ENCODE measurements around the gene SLC9A5. TPM values are rescaled to one million over a fixed set of nuclear protein-coding genes. Genes with fewer than 3 reads are reported as not detected.

SLC9A5 gene
- total and polyA plus RNA-seq, 9 of the 15 experiments (the other 6 are each of a cell fraction or from before 2014, with no cell fraction given), result 0.06 to 3.1 (median 1.2) TPM

- TF ChIP-seq GTF2E2 (tag; IDR thresholded peaks at IDR 0.05), result peak; percentile 78; the same call in 1 of the 2 replicates
- no peak for TF ChIP-seq ZNF584 (CRISPR knock-in tag; IDR thresholded peaks at IDR 0.05; ENCODE audit: low read depth)
- peak; percentile 66 for TF ChIP-seq TBP (optimal IDR thresholded peaks at IDR 0.05; ENCODE audit: low read depth, low read length)
- 0 out of 2 replicates have a peak, but pooled peaks have one; percentile 62 for TF ChIP-seq ADNP (tag; IDR thresholded peaks at IDR 0.05)
- TF ChIP-seq ZNF778 (CRISPR knock-in tag; IDR thresholded peaks at IDR 0.05), result no peak
- no peak for TF ChIP-seq ZNF280B (CRISPR knock-in tag; IDR thresholded peaks at IDR 0.05)
- TF ChIP-seq CXXC5 (CRISPR knock-in tag; IDR thresholded peaks at IDR 0.05), result peak; percentile 96
- no peak for TF ChIP-seq HNRNPK (IDR thresholded peaks at IDR 0.05; ENCODE audit: low read depth, low read length, poor library complexity, severe bottlenecking)
- no peak for TF ChIP-seq DIDO1 (tag; IDR thresholded peaks at IDR 0.05; ENCODE audit: low read depth)
- TF ChIP-seq MEF2D (tag; conservative IDR thresholded peaks at IDR 0.05; ENCODE audit: low read depth), result no peak
- TF ChIP-seq TSC22D4 (tag; IDR thresholded peaks at IDR 0.05), result no peak
- no peak for TF ChIP-seq NBN (IDR thresholded peaks at IDR 0.05; ENCODE audit: low read depth)
- TF ChIP-seq, protein P1, sequence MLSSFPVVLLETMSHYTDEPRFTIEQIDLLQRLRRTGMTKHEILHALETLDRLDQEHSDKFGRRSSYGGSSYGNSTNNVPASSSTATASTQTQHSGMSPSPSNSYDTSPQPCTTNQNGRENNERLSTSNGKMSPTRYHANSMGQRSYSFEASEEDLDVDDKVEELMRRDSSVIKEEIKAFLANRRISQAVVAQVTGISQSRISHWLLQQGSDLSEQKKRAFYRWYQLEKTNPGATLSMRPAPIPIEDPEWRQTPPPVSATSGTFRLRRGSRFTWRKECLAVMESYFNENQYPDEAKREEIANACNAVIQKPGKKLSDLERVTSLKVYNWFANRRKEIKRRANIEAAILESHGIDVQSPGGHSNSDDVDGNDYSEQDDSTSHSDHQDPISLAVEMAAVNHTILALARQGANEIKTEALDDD (IDR thresholded peaks at IDR 0.05), result no peak
- TF ChIP-seq GABPB2 (CRISPR knock-in tag; conservative IDR thresholded peaks at IDR 0.05), result no peak
- TF ChIP-seq ZNF316 (IDR thresholded peaks at IDR 0.05), result no peak
- no peak for TF ChIP-seq MTA2 (IDR thresholded peaks at IDR 0.05; ENCODE audit: low read depth)
- TF ChIP-seq PHF21A (IDR thresholded peaks at IDR 0.05; ENCODE audit: borderline replicate concordance, low read depth), result 0 out of 2 replicates have a peak, but pooled peaks have one; percentile 37
- TF ChIP-seq CHD4 (IDR thresholded peaks at IDR 0.05; ENCODE audit: insufficient read depth, insufficient replicate concordance, low read depth, low read length, poor library complexity, severe bottlenecking), result no peak
- TF ChIP-seq RB1 (IDR thresholded peaks at IDR 0.05; ENCODE audit: low read depth), result peak; percentile 96
- TF ChIP-seq POLR2H (tag; IDR thresholded peaks at IDR 0.05; ENCODE audit: low read depth), result no peak
- no peak; a peak in 2 of 4 replicates for TF ChIP-seq MNT (conservative IDR thresholded peaks at IDR 0.05)
- TF ChIP-seq DEAF1 (CRISPR knock-in tag; IDR thresholded peaks at IDR 0.05), result peak; percentile 54; the same call in 1 of the 2 replicates
Observed at GRCh38 chr16:67279296-67280089, 30.7 kb downstream of the SLC9A5 start, which contains the start of gene PLEKHG4 (continued).

Data from K562 (cell line).